Fibroblast of the aortic adventitia (primary cell): ENCODE data around the gene TMPRSS4. TPM values are rescaled to one million over a fixed set of nuclear protein-coding genes. Genes with fewer than 3 reads are reported as not detected.
"Not testable (repeated sequence)": the region's sequence is repeated elsewhere in the genome, so short reads cannot be mapped to it uniquely, and the experiment has no call there.

Source experiments
- DNase-seq: peaks from one replicate; pipeline ENCODE4 v3.0.0-alpha.2; 2010; ENCODE audit warnings: low read depth
- H3K4me3 ChIP-seq: 2 replicates; pipeline ENCODE4 v1.5.1; 2011; ENCODE audit warnings: low read depth, mild to moderate bottlenecking, control low read depth, low read length, moderate library complexity
- total RNA-seq: library from RNA; depleted of rRNA; stranded (reverse); fragments of >200 nt; gene quantifications from 2 replicates; pipeline ENCODE4 v1.2.3, GENCODE V29; 2012; ENCODE audit warnings: low replicate concordance
- TF ChIP-seq, protein P1 (sequence below): IDR thresholded peaks from 2 replicates; pipeline ENCODE4 v1.5.1; 2011; ENCODE audit warnings: mild to moderate bottlenecking, low read length, control low read depth, inconsistent platforms; ENCODE audit not compliant: insufficient read depth

TMPRSS4 gene
- total RNA-seq, 1 donor: not detected

DNA sequence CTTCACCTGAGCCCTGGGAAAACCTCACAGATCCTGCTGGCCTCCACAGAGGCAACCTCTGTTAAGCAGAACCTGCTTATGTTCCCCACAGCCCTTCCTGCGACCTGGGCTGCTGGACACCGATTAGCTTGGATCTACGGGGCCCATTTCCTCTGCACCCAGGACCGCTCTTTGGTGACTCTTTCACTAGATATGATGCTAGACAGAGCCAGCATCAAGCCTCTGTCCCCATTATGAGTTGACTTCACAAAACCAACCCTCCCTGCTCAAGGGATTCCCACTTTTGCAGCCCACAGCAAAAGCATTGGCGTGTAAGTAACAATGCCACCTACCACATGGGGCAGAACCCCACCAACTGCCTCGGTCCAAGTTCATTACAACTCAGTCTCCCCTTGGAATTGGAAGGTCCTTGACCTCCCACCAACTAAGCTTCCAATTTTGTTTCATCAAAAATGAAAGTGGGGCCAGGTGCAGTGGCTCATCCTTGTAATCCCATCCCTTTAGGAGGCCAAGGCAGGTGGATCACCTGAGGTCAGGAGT, 15.2 kb upstream of the TMPRSS4 start:
- TF ChIP-seq, protein P1, sequence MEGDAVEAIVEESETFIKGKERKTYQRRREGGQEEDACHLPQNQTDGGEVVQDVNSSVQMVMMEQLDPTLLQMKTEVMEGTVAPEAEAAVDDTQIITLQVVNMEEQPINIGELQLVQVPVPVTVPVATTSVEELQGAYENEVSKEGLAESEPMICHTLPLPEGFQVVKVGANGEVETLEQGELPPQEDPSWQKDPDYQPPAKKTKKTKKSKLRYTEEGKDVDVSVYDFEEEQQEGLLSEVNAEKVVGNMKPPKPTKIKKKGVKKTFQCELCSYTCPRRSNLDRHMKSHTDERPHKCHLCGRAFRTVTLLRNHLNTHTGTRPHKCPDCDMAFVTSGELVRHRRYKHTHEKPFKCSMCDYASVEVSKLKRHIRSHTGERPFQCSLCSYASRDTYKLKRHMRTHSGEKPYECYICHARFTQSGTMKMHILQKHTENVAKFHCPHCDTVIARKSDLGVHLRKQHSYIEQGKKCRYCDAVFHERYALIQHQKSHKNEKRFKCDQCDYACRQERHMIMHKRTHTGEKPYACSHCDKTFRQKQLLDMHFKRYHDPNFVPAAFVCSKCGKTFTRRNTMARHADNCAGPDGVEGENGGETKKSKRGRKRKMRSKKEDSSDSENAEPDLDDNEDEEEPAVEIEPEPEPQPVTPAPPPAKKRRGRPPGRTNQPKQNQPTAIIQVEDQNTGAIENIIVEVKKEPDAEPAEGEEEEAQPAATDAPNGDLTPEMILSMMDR: no peak
- H3K4me3 ChIP-seq: no peak overlapping the region
- DNase-seq: no peak

DNA sequence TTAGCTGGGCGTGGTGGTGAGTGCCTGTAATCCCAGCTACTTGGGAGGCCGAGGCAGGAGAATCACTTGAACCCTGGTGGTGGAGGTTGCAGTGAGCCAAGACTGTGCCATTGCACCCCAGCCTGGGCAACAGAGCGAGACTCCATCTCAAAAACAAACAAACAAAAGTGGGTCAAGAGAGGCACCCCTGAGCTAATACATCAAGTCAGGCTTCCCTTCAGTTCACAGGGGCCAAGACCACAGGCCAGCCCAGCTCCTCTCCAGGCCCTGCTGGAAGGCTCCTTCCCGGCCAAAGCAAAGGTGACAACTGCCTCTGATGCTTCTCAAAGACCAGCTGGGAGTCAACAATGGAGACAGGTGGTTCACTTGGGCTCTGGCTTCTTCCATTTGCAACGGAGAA, 14.7 kb upstream of the TMPRSS4 start:
- H3K4me3 ChIP-seq, DNase-seq: not testable (repeated sequence)

DNA sequence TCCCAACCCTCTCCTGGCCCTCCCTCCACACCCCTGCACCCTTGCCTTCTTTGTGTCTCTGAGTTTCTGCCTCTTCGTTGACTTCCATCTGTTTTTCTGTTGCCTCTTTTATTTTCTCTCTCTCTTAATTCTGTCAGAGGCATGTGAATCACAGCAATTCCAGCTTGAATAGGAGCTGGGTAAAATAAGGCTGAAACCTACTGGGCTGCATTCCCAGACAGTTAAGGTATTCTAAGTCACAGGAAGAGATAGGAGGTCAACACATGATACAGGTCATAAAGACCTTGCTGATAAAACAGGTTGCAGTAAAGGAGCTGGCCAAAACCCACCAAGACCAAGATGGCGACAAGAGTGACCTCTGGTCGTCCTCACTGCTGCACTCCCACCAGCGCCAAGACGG, 14.2 kb upstream of the TMPRSS4 start:
- not testable (repeated sequence) for H3K4me3 ChIP-seq

DNA sequence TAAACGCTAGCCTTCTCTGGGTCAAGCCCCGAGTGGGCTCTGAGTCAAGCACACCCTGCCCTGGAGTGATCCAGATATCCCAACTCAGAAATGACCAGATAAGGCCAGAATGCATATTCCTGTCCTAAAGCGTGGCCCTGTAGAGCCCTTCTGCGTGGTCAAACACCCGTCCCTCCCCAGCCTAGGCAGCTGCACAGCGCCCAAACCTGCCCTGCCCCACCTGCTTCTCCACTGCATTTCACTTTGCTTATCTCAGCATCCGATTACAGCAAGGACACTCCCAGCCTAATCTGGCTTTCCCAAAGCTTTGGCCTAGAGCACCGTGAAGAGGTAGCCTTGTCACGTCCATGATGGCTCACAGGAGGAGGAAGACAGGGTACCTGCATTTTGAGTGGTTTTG, 11.9 kb upstream of the TMPRSS4 start:
- DNase-seq: no peak
- TF ChIP-seq, protein P1: no peak
- H3K4me3 ChIP-seq: no peak overlapping the region

More for the DNA sequence above, 14.2 kb upstream of the TMPRSS4 start:
- not testable (repeated sequence) for DNase-seq

DNA sequence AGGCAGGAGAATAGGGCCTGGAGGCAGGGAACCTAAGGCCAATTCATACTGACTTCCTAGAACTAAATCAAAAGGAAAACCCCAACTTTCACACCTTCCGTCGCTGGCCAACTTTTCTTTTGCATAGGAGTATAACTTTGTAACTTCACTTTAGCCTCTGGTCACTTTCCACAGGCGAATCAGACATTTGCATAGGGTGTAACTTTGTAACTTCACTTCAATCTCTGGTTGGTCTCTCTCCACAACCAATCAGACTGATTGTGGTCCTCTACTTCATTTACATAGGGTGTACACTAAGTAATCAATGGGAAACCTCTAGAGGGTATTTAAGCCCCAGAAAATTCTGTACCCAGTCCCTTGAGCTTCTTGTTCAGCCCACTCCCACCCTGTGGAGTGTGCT, 11.5 kb upstream of the TMPRSS4 start:
- DNase-seq: no peak
- TF ChIP-seq, protein P1: no peak
- H3K4me3 ChIP-seq: no peak overlapping the region

DNA sequence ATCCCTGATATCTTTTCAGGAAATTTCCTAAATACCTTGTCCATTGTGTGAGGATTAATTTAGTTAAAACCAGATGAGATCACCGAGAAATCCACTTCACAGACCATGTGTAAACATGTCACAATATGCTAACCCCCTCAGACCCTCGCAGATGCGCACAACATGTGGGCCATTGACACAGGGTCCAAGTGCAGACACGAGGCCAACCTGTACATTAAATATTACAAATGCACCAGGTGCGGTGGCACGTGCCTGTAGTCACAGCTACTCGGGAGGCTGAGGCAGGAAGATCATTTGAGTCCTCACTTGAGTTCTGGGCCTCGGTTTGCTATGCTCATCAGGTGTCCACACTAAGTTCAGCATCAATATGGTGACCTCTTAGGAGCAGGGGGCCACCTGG, 9.9 kb upstream of the TMPRSS4 start:
- DNase-seq: no peak
- TF ChIP-seq, protein P1: no peak
- no peak overlapping the region for H3K4me3 ChIP-seq

DNA sequence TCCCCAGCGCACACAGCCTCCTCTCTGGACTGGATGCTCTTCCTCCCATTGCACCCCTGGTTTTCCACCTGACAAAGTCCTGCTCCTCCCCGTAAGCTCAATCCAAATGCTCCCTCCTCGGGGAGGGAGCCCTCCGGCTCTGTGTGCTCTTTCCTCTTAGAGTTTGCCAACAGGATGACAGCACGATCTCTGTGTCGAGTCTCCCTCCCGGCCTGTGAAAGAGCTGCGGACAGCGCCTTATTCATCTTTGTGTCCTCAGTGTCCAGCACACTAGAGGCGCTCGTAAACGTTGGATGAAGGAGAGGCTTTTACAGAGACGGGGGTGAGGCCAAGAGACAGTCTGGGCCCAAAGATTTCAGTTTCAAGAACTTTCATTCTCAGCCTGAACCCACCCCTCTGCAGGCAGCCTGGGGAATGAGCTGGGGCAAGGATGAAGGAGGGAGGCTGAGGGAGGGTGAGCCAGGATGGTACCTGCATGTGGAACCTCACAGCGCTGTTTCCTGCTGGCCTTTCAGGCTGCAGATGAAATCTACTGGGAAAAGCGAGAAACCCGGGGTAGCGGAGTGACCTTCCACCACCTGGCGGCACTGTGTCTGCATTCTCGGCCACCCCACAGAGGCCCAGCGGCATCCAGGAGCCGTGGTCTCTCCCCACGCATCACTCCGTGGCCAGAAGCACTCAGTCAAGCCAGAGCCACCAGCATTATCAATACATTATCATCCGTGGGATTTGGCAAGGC, 8.5 kb upstream of the TMPRSS4 start:
- no peak overlapping the region for H3K4me3 ChIP-seq
- TF ChIP-seq, protein P1: no peak
- DNase-seq: no peak
